GM23338 (cell line): Measurements from ENCODE around the gene EVI2B. TPM values are rescaled to one million over a fixed set of nuclear protein-coding genes. Genes with fewer than 3 reads are reported as not detected.

Experiments
- ATAC-seq: fragments of 200-7000 bp; cut with Tn5 transposase; 3 replicates; pipeline ENCODE4 v1.9.1; 2020
- DNase-seq: peaks from one replicate; pipeline ENCODE4 v3.0.0-alpha.2; 2015; ENCODE audit warnings: low spot score
- H2AFZ ChIP-seq: fragments of 200-600 bp; sonication (generic); 2 replicates; pipeline ENCODE4 v1.8.0; 2016; ENCODE audit warnings: antibody characterized with exemption, mild to moderate bottlenecking, moderate library complexity
- H3F3A ChIP-seq: fragments of 200-600 bp; sonication (generic); replicated peaks from 2 replicates; pipeline ENCODE4 v1.8.0; 2017; ENCODE audit warnings: antibody characterized with exemption, mixed run types, low read depth
- H3K27ac ChIP-seq: fragments of 200-600 bp; sonication (generic); 2 replicates; pipeline ENCODE4 v1.6.1; 2016; ENCODE audit warnings: low read depth
- H3K27me3 ChIP-seq: fragments of 200-600 bp; sonication (generic); 2 replicates; pipeline ENCODE4 v1.8.0; 2016; ENCODE audit warnings: mild to moderate bottlenecking, mixed run types, moderate library complexity; ENCODE audit not compliant: insufficient read depth
- H3K36me3 ChIP-seq: fragments of 200-600 bp; sonication (generic); 2 replicates; pipeline ENCODE4 v1.8.0; 2016; ENCODE audit warnings: mild to moderate bottlenecking; ENCODE audit not compliant: insufficient read depth
- H3K4me1 ChIP-seq: fragments of 200-600 bp; sonication (generic); 2 replicates; pipeline ENCODE4 v1.8.0; 2016; ENCODE audit warnings: mild to moderate bottlenecking, moderate library complexity; ENCODE audit not compliant: insufficient read depth
- H3K4me2 ChIP-seq: fragments of 200-600 bp; sonication (generic); 2 replicates; pipeline ENCODE4 v1.7.1; 2017; ENCODE audit warnings: mixed run types
- H3K4me3 ChIP-seq: fragments of 200-600 bp; sonication (generic); 2 replicates; pipeline ENCODE4 v1.6.1; 2016; ENCODE audit warnings: mixed run types
- H3K79me2 ChIP-seq: fragments of 200-600 bp; sonication (generic); replicated peaks from 2 replicates; pipeline ENCODE4 v1.8.0; 2017; ENCODE audit warnings: mild to moderate bottlenecking; ENCODE audit not compliant: insufficient read depth
- H3K9me2 ChIP-seq: fragments of 200-600 bp; sonication (generic); 2 replicates; pipeline ENCODE4 v1.8.0; 2017; ENCODE audit not compliant: insufficient read depth
- H4K20me1 ChIP-seq: fragments of 200-600 bp; sonication (generic); replicated peaks from 2 replicates; pipeline ENCODE4 v1.8.0; 2017; ENCODE audit warnings: mild to moderate bottlenecking; ENCODE audit not compliant: insufficient read depth
- H3K27ac Mint-ChIP-seq: 2 replicates; pipeline ENCODE4 v1.8.0; 2020; ENCODE audit warnings: inconsistent platforms, mild to moderate bottlenecking, moderate library complexity, mixed read lengths
- H3K27me3 Mint-ChIP-seq: 3 replicates; pipeline ENCODE4 v1.8.0; 2022; ENCODE audit warnings: low read depth, mild to moderate bottlenecking, moderate library complexity, mixed read lengths, inconsistent platforms; ENCODE audit not compliant: insufficient read depth, poor library complexity
- H3K36me3 Mint-ChIP-seq: 3 replicates; pipeline ENCODE4 v1.8.0; 2021; ENCODE audit warnings: low read depth, mild to moderate bottlenecking, inconsistent platforms, moderate library complexity, mixed read lengths
- H3K4me1 Mint-ChIP-seq: 3 replicates; pipeline ENCODE4 v1.8.0; 2020; ENCODE audit warnings: mild to moderate bottlenecking, inconsistent platforms, mixed read lengths
- H3K4me3 Mint-ChIP-seq: 3 replicates; pipeline ENCODE4 v1.8.0; 2021; ENCODE audit warnings: moderate library complexity, mild to moderate bottlenecking, inconsistent platforms, mixed read lengths
- H3K9me3 Mint-ChIP-seq: 3 replicates; pipeline ENCODE4 v1.8.0; 2020; ENCODE audit warnings: moderate library complexity, mild to moderate bottlenecking, inconsistent platforms, mixed read lengths
- CREB1 ChIP-seq: fragments of 250-450 bp; sonication (Bioruptor Pico); IDR thresholded peaks from 2 replicates; pipeline ENCODE4 v1.5.0; 2020; ENCODE audit warnings: low read depth, mild to moderate bottlenecking, moderate library complexity
- EZH2 ChIP-seq: fragments of 200-600 bp; sonication (generic); IDR thresholded peaks from one replicate; pipeline ENCODE4 v1.8.0; 2017; ENCODE audit warnings: antibody characterized with exemption, mild to moderate bottlenecking, low read depth; ENCODE audit not compliant: unreplicated experiment
- EZH2phosphoT487 ChIP-seq: fragments of 200-600 bp; sonication (generic); IDR thresholded peaks from one replicate; pipeline ENCODE4 v1.8.1; 2018; ENCODE audit warnings: antibody characterized with exemption; ENCODE audit not compliant: unreplicated experiment
- JUNB ChIP-seq: IDR thresholded peaks from one replicate; pipeline ENCODE4 v1.6.1; 2016; ENCODE audit warnings: antibody characterized with exemption; ENCODE audit not compliant: unreplicated experiment
- NANOG ChIP-seq: IDR thresholded peaks from 2 replicates; pipeline ENCODE4 v1.6.1; 2016; ENCODE audit warnings: antibody characterized with exemption, borderline replicate concordance
- POLR2AphosphoS5 ChIP-seq: IDR thresholded peaks from 2 replicates; pipeline ENCODE4 v1.6.1; 2016; ENCODE audit warnings: antibody characterized with exemption, low read depth
- STAT1 ChIP-seq: IDR thresholded peaks from one replicate; pipeline ENCODE4 v1.6.1; 2016; ENCODE audit warnings: antibody characterized with exemption; ENCODE audit not compliant: unreplicated experiment
- ZNF114 ChIP-seq: fragments of 250-450 bp; sonication (Bioruptor Pico); IDR thresholded peaks from 2 replicates; pipeline ENCODE4 v1.5.0; 2020; ENCODE audit warnings: mild to moderate bottlenecking, moderate library complexity
- ZNF331 ChIP-seq: fragments of 250-450 bp; sonication (Bioruptor Pico); IDR thresholded peaks from 2 replicates; pipeline ENCODE4 v1.5.0; 2020; ENCODE audit warnings: low read depth, mild to moderate bottlenecking, moderate library complexity
- polyA plus RNA-seq: library from polyadenylated mRNA; unstranded; fragments of >200 nt; fragmentation: Nextera tagmentation; extraction: Ambion mirVana; gene quantifications from 2 replicates; pipeline ENCODE4 v1.2.1, GENCODE V29; 2016
- total RNA-seq: library from RNA; depleted of rRNA; stranded (reverse); fragments of >200 nt; shearing (Covaris generic); gene quantifications from 2 replicates; pipeline ENCODE4 v1.2.3, GENCODE V29; 2014
- TF ChIP-seq, protein P1 (sequence below): IDR thresholded peaks from one replicate; pipeline ENCODE4 v1.6.1; 2018; ENCODE audit warnings: antibody characterized with exemption; ENCODE audit not compliant: unreplicated experiment
- TF ChIP-seq, protein P2 (sequence below): fragments of 250-450 bp; sonication (Bioruptor Pico); IDR thresholded peaks from 2 replicates; pipeline ENCODE4 v1.5.0; 2020; ENCODE audit warnings: mild to moderate bottlenecking, moderate library complexity
- TF ChIP-seq, protein P3 (sequence below), 2 experiments: fragments of 200-600 bp in 1 of 2; sonication (generic) in 1 of 2; conservative IDR thresholded peaks; 2 replicates each; pipeline versions ENCODE4 v1.5.1 to v1.6.1; 2016 to 2017; ENCODE audit warnings: antibody characterized with exemption in 2 of 2, low read depth in 2 of 2, mild to moderate bottlenecking in 2 of 2, moderate library complexity in 1 of 2
- TF ChIP-seq, protein P4 (sequence below): IDR thresholded peaks from 2 replicates; pipeline ENCODE4 v1.6.1; 2016; ENCODE audit warnings: antibody characterized with exemption

The EVI2B gene
- total and polyA plus RNA-seq, 2 experiments from 2014 or later: 0.18 TPM; not detected in 1

DNA sequence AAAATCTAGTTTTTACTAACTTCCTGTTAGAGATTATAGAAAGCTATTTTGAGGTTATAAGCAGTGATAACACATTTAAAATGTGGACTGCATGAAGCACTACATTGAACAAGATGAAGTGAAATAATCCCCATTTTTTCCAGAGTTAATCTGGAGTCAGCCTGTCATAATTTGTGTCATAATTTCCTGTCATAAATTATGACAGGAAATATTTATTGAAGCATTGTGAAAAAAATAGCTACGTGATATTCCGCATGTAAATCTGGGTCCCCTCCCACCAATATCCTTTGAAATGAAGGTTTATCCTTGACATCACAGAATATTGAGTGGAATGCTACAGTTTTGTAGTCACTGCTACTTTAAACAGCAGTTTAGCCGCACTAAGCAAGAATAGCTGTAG is 56.9 kb downstream of the EVI2B start:
- TF ChIP-seq ZNF114 (CRISPR knock-in tag) (no peak), POLR2AphosphoS5 (no peak), EZH2 (no peak), JUNB (no peak), NANOG (no peak), ZNF331 (CRISPR knock-in tag) (no peak), STAT1 (no peak), EZH2phosphoT487 (no peak), CREB1 (CRISPR knock-in tag) (no peak)
- TF ChIP-seq, protein P1, sequence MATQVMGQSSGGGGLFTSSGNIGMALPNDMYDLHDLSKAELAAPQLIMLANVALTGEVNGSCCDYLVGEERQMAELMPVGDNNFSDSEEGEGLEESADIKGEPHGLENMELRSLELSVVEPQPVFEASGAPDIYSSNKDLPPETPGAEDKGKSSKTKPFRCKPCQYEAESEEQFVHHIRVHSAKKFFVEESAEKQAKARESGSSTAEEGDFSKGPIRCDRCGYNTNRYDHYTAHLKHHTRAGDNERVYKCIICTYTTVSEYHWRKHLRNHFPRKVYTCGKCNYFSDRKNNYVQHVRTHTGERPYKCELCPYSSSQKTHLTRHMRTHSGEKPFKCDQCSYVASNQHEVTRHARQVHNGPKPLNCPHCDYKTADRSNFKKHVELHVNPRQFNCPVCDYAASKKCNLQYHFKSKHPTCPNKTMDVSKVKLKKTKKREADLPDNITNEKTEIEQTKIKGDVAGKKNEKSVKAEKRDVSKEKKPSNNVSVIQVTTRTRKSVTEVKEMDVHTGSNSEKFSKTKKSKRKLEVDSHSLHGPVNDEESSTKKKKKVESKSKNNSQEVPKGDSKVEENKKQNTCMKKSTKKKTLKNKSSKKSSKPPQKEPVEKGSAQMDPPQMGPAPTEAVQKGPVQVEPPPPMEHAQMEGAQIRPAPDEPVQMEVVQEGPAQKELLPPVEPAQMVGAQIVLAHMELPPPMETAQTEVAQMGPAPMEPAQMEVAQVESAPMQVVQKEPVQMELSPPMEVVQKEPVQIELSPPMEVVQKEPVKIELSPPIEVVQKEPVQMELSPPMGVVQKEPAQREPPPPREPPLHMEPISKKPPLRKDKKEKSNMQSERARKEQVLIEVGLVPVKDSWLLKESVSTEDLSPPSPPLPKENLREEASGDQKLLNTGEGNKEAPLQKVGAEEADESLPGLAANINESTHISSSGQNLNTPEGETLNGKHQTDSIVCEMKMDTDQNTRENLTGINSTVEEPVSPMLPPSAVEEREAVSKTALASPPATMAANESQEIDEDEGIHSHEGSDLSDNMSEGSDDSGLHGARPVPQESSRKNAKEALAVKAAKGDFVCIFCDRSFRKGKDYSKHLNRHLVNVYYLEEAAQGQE: no peak
- TF ChIP-seq, protein P2, sequence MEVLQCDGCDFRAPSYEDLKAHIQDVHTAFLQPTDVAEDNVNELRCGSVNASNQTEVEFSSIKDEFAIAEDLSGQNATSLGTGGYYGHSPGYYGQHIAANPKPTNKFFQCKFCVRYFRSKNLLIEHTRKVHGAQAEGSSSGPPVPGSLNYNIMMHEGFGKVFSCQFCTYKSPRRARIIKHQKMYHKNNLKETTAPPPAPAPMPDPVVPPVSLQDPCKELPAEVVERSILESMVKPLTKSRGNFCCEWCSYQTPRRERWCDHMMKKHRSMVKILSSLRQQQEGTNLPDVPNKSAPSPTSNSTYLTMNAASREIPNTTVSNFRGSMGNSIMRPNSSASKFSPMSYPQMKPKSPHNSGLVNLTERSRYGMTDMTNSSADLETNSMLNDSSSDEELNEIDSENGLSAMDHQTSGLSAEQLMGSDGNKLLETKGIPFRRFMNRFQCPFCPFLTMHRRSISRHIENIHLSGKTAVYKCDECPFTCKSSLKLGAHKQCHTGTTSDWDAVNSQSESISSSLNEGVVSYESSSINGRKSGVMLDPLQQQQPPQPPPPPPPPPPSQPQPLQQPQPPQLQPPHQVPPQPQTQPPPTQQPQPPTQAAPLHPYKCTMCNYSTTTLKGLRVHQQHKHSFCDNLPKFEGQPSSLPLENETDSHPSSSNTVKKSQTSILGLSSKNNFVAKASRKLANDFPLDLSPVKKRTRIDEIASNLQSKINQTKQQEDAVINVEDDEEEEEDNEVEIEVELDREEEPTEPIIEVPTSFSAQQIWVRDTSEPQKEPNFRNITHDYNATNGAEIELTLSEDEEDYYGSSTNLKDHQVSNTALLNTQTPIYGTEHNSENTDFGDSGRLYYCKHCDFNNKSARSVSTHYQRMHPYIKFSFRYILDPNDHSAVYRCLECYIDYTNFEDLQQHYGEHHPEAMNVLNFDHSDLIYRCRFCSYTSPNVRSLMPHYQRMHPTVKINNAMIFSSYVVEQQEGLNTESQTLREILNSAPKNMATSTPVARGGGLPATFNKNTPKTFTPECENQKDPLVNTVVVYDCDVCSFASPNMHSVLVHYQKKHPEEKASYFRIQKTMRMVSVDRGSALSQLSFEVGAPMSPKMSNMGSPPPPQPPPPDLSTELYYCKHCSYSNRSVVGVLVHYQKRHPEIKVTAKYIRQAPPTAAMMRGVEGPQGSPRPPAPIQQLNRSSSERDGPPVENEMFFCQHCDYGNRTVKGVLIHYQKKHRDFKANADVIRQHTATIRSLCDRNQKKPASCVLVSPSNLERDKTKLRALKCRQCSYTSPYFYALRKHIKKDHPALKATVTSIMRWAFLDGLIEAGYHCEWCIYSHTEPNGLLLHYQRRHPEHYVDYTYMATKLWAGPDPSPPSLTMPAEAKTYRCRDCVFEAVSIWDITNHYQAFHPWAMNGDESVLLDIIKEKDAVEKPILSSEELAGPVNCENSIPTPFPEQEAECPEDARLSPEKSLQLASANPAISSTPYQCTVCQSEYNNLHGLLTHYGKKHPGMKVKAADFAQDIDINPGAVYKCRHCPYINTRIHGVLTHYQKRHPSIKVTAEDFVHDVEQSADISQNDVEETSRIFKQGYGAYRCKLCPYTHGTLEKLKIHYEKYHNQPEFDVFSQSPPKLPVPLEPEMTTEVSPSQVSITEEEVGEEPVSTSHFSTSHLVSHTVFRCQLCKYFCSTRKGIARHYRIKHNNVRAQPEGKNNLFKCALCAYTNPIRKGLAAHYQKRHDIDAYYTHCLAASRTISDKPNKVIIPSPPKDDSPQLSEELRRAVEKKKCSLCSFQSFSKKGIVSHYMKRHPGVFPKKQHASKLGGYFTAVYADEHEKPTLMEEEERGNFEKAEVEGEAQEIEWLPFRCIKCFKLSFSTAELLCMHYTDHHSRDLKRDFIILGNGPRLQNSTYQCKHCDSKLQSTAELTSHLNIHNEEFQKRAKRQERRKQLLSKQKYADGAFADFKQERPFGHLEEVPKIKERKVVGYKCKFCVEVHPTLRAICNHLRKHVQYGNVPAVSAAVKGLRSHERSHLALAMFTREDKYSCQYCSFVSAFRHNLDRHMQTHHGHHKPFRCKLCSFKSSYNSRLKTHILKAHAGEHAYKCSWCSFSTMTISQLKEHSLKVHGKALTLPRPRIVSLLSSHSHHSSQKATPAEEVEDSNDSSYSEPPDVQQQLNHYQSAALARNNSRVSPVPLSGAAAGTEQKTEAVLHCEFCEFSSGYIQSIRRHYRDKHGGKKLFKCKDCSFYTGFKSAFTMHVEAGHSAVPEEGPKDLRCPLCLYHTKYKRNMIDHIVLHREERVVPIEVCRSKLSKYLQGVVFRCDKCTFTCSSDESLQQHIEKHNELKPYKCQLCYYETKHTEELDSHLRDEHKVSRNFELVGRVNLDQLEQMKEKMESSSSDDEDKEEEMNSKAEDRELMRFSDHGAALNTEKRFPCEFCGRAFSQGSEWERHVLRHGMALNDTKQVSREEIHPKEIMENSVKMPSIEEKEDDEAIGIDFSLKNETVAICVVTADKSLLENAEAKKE (CRISPR knock-in tag): no peak
- TF ChIP-seq, protein P3, sequence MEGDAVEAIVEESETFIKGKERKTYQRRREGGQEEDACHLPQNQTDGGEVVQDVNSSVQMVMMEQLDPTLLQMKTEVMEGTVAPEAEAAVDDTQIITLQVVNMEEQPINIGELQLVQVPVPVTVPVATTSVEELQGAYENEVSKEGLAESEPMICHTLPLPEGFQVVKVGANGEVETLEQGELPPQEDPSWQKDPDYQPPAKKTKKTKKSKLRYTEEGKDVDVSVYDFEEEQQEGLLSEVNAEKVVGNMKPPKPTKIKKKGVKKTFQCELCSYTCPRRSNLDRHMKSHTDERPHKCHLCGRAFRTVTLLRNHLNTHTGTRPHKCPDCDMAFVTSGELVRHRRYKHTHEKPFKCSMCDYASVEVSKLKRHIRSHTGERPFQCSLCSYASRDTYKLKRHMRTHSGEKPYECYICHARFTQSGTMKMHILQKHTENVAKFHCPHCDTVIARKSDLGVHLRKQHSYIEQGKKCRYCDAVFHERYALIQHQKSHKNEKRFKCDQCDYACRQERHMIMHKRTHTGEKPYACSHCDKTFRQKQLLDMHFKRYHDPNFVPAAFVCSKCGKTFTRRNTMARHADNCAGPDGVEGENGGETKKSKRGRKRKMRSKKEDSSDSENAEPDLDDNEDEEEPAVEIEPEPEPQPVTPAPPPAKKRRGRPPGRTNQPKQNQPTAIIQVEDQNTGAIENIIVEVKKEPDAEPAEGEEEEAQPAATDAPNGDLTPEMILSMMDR (conservative IDR thresholded peaks at IDR 0.05; ENCODE audit: low read depth in 2 of 2): no peak
- TF ChIP-seq, protein P4, sequence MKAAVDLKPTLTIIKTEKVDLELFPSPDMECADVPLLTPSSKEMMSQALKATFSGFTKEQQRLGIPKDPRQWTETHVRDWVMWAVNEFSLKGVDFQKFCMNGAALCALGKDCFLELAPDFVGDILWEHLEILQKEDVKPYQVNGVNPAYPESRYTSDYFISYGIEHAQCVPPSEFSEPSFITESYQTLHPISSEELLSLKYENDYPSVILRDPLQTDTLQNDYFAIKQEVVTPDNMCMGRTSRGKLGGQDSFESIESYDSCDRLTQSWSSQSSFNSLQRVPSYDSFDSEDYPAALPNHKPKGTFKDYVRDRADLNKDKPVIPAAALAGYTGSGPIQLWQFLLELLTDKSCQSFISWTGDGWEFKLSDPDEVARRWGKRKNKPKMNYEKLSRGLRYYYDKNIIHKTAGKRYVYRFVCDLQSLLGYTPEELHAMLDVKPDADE: no peak
- H3K79me2 ChIP-seq: no peaks in the 10 kb centered on the region
- H3K4me1 Mint-ChIP-seq: no peaks in the 10 kb centered on the region
- H3K27ac Mint-ChIP-seq: no peak overlapping the region
- H3K27me3 Mint-ChIP-seq: no peaks in the 10 kb centered on the region
- no peaks in the 10 kb centered on the region for H3K4me1 ChIP-seq
- H3K36me3 Mint-ChIP-seq: peaks cover 5% of the 10 kb centered on the region; the same call in 2 of the 3 replicates
- DNase-seq: no peak
- H3K36me3 ChIP-seq: no peaks in the 10 kb centered on the region; the same call in 1 of the 2 replicates
- no peaks in the 10 kb centered on the region for H3K9me2 ChIP-seq
- H3K4me3 Mint-ChIP-seq: no peak overlapping the region
- no peak overlapping the region for H3K27ac ChIP-seq
- H3K9me3 Mint-ChIP-seq: no peaks in the 10 kb centered on the region
- no peak overlapping the region for H3K4me2 ChIP-seq
- no peaks in the 10 kb centered on the region for H4K20me1 ChIP-seq
- no peaks in the 10 kb centered on the region for H3F3A ChIP-seq
- no peak for ATAC-seq
- H3K27me3 ChIP-seq: no peaks in the 10 kb centered on the region
- no peak overlapping the region for H2AFZ ChIP-seq
- H3K4me3 ChIP-seq: no peak overlapping the region
